ENCODE measurements around the gene MAPT. TPM values are rescaled to one million over a fixed set of nuclear protein-coding genes. Genes with fewer than 3 reads are reported as not detected.

The MAPT gene
- total RNA-seq, 6 donors from 2014 or later: 2.1 to 3.7 (median 2.8) TPM

GRCh38 chr17:45965812-45966211 is 71.5 kb downstream of the MAPT start:
- H3K27ac ChIP-seq: no peak overlapping the region
- no peaks in the 10 kb centered on the region for H3K36me3 ChIP-seq
- no peak for DNase-seq
- no peak overlapping the region for H3K4me3 ChIP-seq
- no peak for ATAC-seq (ENCODE audit: low FRiP score in 2 of 2)
- H3K27me3 ChIP-seq: no peaks in the 10 kb centered on the region
- TF ChIP-seq POLR2AphosphoS5 (IDR thresholded peaks at IDR 0.05): no peak
- no peak for TF ChIP-seq CTCF (IDR thresholded peaks at IDR 0.05)
- no peak for TF ChIP-seq EP300 (IDR thresholded peaks at IDR 0.05)
- no peak for TF ChIP-seq POLR2A (IDR thresholded peaks at IDR 0.05)
- no peaks in the 10 kb centered on the region for H3K9me3 ChIP-seq
- H3K4me1 ChIP-seq: no peaks in the 10 kb centered on the region
- 72 to 90% methylated on average over 4 of the region's 4 CpGs for WGBS, 2 donors

- H3K4me3 ChIP-seq: no peak overlapping the region
- DNase-seq (no peak), ATAC-seq (ENCODE audit: low FRiP score in 2 of 2) (no peak)
- no peaks in the 10 kb centered on the region for H3K9me3 ChIP-seq
- H3K36me3 ChIP-seq: no peaks in the 10 kb centered on the region
- H3K27ac ChIP-seq: no peak overlapping the region
- WGBS, 2 donors: 42 to 43% methylated on average over 2 of the region's 2 CpGs
- no peaks in the 10 kb centered on the region for H3K4me1 ChIP-seq
- no peak for TF ChIP-seq CTCF (IDR thresholded peaks at IDR 0.05)
- no peak for TF ChIP-seq POLR2AphosphoS5 (IDR thresholded peaks at IDR 0.05)
- no peak for TF ChIP-seq POLR2A (IDR thresholded peaks at IDR 0.05)
- no peak for TF ChIP-seq EP300 (IDR thresholded peaks at IDR 0.05)
- H3K27me3 ChIP-seq: no peaks in the 10 kb centered on the region
Observed at GRCh38 chr17:45966606-45967280, 72.4 kb downstream of the MAPT start.

- Histone ChIP-seq H3K4me1 (no peaks in the 10 kb centered on the region), H3K27ac (no peak overlapping the region), H3K27me3 (no peaks in the 10 kb centered on the region), H3K4me3 (no peak overlapping the region), H3K9me3 (no peaks in the 10 kb centered on the region), H3K36me3 (no peaks in the 10 kb centered on the region)
- no peak for ATAC-seq (ENCODE audit: low FRiP score in 2 of 2)
- no peak for DNase-seq
- TF ChIP-seq EP300 (IDR thresholded peaks at IDR 0.05): no peak
- TF ChIP-seq POLR2AphosphoS5 (IDR thresholded peaks at IDR 0.05): no peak
- TF ChIP-seq CTCF (IDR thresholded peaks at IDR 0.05): no peak
- TF ChIP-seq POLR2A (IDR thresholded peaks at IDR 0.05): no peak
- 80 to 88% methylated on average over 5 of the region's 5 CpGs for WGBS, 2 donors
Observed at GRCh38 chr17:45967378-45967777, 73.0 kb downstream of the MAPT start.

GRCh38 chr17:45968732-45969131 is 74.4 kb downstream of the MAPT start:
- TF ChIP-seq EP300 (IDR thresholded peaks at IDR 0.05) (no peak), POLR2AphosphoS5 (IDR thresholded peaks at IDR 0.05) (no peak), POLR2A (IDR thresholded peaks at IDR 0.05) (no peak), CTCF (IDR thresholded peaks at IDR 0.05) (no peak)

GRCh38 chr17:45969726-45970125 is 75.4 kb downstream of the MAPT start:
- Histone ChIP-seq H3K4me3 (no peak overlapping the region), H3K27ac (no peak overlapping the region), H3K4me1 (peaks cover 0 to 9% (median 2%) of the 10 kb centered on the region in 4 donors), H3K9me3 (no peaks in the 10 kb centered on the region), H3K36me3 (no peaks in the 10 kb centered on the region), H3K27me3 (no peaks in the 10 kb centered on the region)
- no peak for ATAC-seq (ENCODE audit: low FRiP score in 2 of 2)
- DNase-seq: no peak
- TF ChIP-seq POLR2A (IDR thresholded peaks at IDR 0.05): no peak
- TF ChIP-seq EP300 (IDR thresholded peaks at IDR 0.05): no peak
- no peak for TF ChIP-seq CTCF (IDR thresholded peaks at IDR 0.05)
- TF ChIP-seq POLR2AphosphoS5 (IDR thresholded peaks at IDR 0.05): no peak
- WGBS, 2 donors: 71 to 84% methylated on average over 2 of the region's 2 CpGs

More at GRCh38 chr17:45968732-45969131, 74.4 kb downstream of the MAPT start:
- Histone ChIP-seq H3K4me3 (no peak overlapping the region), H3K4me1 (peaks cover 0 to 6% (median 2%) of the 10 kb centered on the region in 4 donors), H3K36me3 (no peaks in the 10 kb centered on the region), H3K27me3 (no peaks in the 10 kb centered on the region), H3K27ac (no peak overlapping the region), H3K9me3 (no peaks in the 10 kb centered on the region)
- ATAC-seq (ENCODE audit: low FRiP score in 2 of 2): no peak
- DNase-seq: no peak
- 82 to 90% methylated on average over 2 of the region's 2 CpGs for WGBS, 2 donors
